Hepatocyte (in vitro differentiated cells): ENCODE data around the gene AUH. TPM values are rescaled to one million over a fixed set of nuclear protein-coding genes. Genes with fewer than 3 reads are reported as not detected.

Source experiments
- DNase-seq: peaks from one replicate; pipeline ENCODE4 v3.0.0-alpha.2; 2016; ENCODE audit warnings: low spot score
- H2AFZ ChIP-seq: fragments of 200-600 bp; sonication (generic); 2 replicates; pipeline ENCODE4 v1.6.0; 2016; ENCODE audit warnings: antibody characterized with exemption, mild to moderate bottlenecking
- H3K27ac ChIP-seq: fragments of 200-600 bp; sonication (generic); 2 replicates; pipeline ENCODE4 v1.5.1; 2016; ENCODE audit warnings: mild to moderate bottlenecking
- H3K27me3 ChIP-seq: fragments of 200-600 bp; sonication (generic); 2 replicates; pipeline ENCODE4 v1.6.1; 2016
- H3K36me3 ChIP-seq: fragments of 200-600 bp; sonication (generic); replicated peaks from 2 replicates; pipeline ENCODE4 v1.5.1; 2016; ENCODE audit warnings: low read depth; ENCODE audit not compliant: insufficient read depth
- H3K4me1 ChIP-seq: fragments of 200-600 bp; sonication (generic); 2 replicates; pipeline ENCODE4 v1.5.1; 2016; ENCODE audit warnings: mild to moderate bottlenecking, moderate library complexity; ENCODE audit not compliant: insufficient read depth
- H3K4me2 ChIP-seq: fragments of 200-600 bp; sonication (generic); 2 replicates; pipeline ENCODE4 v1.6.0; 2016
- H3K4me3 ChIP-seq: fragments of 200-600 bp; sonication (generic); 2 replicates; pipeline ENCODE4 v1.5.1; 2016; ENCODE audit warnings: mild to moderate bottlenecking
- H3K79me2 ChIP-seq: fragments of 200-600 bp; sonication (generic); 2 replicates; pipeline ENCODE4 v1.6.0; 2017; ENCODE audit warnings: mild to moderate bottlenecking
- H3K9me2 ChIP-seq: fragments of 200-600 bp; sonication (generic); replicated peaks from 2 replicates; pipeline ENCODE4 v1.6.0; 2017; ENCODE audit warnings: mild to moderate bottlenecking; ENCODE audit not compliant: insufficient read depth
- H3K9me3 ChIP-seq: fragments of 200-600 bp; sonication (generic); 2 replicates; pipeline ENCODE4 v1.5.1; 2016; ENCODE audit warnings: low read depth, mild to moderate bottlenecking
- H4K20me1 ChIP-seq: fragments of 200-600 bp; sonication (generic); 2 replicates; pipeline ENCODE4 v1.6.0; 2016; ENCODE audit warnings: mild to moderate bottlenecking; ENCODE audit not compliant: insufficient read depth, poor library complexity, severe bottlenecking
- EZH2 ChIP-seq: fragments of 200-600 bp; sonication (generic); IDR thresholded peaks from 2 replicates; pipeline ENCODE4 v1.6.1; 2016; ENCODE audit warnings: antibody characterized with exemption, mild to moderate bottlenecking, borderline replicate concordance
- EZH2phosphoT487 ChIP-seq: fragments of 200-600 bp; sonication (generic); IDR thresholded peaks from one replicate; pipeline ENCODE4 v1.6.1; 2018; ENCODE audit warnings: antibody characterized with exemption, mild to moderate bottlenecking, low read depth, moderate library complexity; ENCODE audit not compliant: unreplicated experiment, severe bottlenecking
- WGBS: methylation state at CpG from one replicate; pipeline ENCODE4 v1.1.6; 2016; ENCODE audit warnings: low lambda C conversion rate; ENCODE audit errors: missing lambda C conversion rate; 5-methylcytosine and 5-hydroxymethylcytosine counted together
- polyA plus RNA-seq: library from polyadenylated mRNA; unstranded; fragments of >200 nt; fragmentation: Nextera tagmentation; extraction: Ambion mirVana; gene quantifications from 2 replicates; pipeline ENCODE4 v1.2.1, GENCODE V29; 2016
- total RNA-seq: library from RNA; depleted of rRNA; stranded (reverse); fragments of >200 nt; gene quantifications from 2 replicates; pipeline ENCODE4 v1.2.3, GENCODE V29; 2014
- TF ChIP-seq, protein P1 (sequence below): fragments of 200-600 bp; sonication (generic); IDR thresholded peaks from 2 replicates; pipeline ENCODE4 v1.5.1; 2016; ENCODE audit warnings: antibody characterized with exemption, mild to moderate bottlenecking; ENCODE audit not compliant: poor library complexity

The AUH gene
- total and polyA plus RNA-seq, 2 experiments from 2014 or later = 19.5 to 25.0 TPM

- Histone ChIP-seq H4K20me1 (no peaks in the 10 kb centered on the region), H3K4me1 (no peaks in the 10 kb centered on the region), H3K27ac (no peak overlapping the region), H3K4me2 (no peak overlapping the region), H3K9me3 (no peaks in the 10 kb centered on the region), H3K27me3 (no peaks in the 10 kb centered on the region), H3K36me3 (no peaks in the 10 kb centered on the region), H3K79me2 (no peaks in the 10 kb centered on the region), H3K9me2 (no peaks in the 10 kb centered on the region), H3K4me3 (no peak overlapping the region), H2AFZ (no peak overlapping the region)
- no peak for DNase-seq
- 82% methylated on average over 2 of the region's 2 CpGs for WGBS
- TF ChIP-seq, protein P1, sequence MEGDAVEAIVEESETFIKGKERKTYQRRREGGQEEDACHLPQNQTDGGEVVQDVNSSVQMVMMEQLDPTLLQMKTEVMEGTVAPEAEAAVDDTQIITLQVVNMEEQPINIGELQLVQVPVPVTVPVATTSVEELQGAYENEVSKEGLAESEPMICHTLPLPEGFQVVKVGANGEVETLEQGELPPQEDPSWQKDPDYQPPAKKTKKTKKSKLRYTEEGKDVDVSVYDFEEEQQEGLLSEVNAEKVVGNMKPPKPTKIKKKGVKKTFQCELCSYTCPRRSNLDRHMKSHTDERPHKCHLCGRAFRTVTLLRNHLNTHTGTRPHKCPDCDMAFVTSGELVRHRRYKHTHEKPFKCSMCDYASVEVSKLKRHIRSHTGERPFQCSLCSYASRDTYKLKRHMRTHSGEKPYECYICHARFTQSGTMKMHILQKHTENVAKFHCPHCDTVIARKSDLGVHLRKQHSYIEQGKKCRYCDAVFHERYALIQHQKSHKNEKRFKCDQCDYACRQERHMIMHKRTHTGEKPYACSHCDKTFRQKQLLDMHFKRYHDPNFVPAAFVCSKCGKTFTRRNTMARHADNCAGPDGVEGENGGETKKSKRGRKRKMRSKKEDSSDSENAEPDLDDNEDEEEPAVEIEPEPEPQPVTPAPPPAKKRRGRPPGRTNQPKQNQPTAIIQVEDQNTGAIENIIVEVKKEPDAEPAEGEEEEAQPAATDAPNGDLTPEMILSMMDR = no peak
Observed at GRCh38 chr9:91298311-91298710, 63.4 kb downstream of the AUH start.

- DNase-seq = no peak
- 86% methylated on average over 1 of the region's 1 CpG for WGBS
- no peaks in the 10 kb centered on the region for H3K4me1 ChIP-seq
- H3K36me3 ChIP-seq = no peaks in the 10 kb centered on the region
- no peak overlapping the region for H2AFZ ChIP-seq
- no peaks in the 10 kb centered on the region for H3K9me2 ChIP-seq
- H3K27ac ChIP-seq = no peak overlapping the region
- no peaks in the 10 kb centered on the region for H3K27me3 ChIP-seq
- no peaks in the 10 kb centered on the region for H3K9me3 ChIP-seq
- no peaks in the 10 kb centered on the region for H4K20me1 ChIP-seq
- H3K4me3 ChIP-seq = no peak overlapping the region
- TF ChIP-seq, protein P1 = no peak
- TF ChIP-seq EZH2phosphoT487 = no peak
- TF ChIP-seq EZH2 = no peak
- H3K4me2 ChIP-seq = no peak overlapping the region
- no peaks in the 10 kb centered on the region for H3K79me2 ChIP-seq
Observed at GRCh38 chr9:91297306-91297705, 64.4 kb downstream of the AUH start.

GRCh38 chr9:91296354-91296753, 65.4 kb downstream of the AUH start:
- TF ChIP-seq, protein P1 = no peak
- TF ChIP-seq EZH2 (no peak), EZH2phosphoT487 (no peak)
- H3K9me2 ChIP-seq = no peaks in the 10 kb centered on the region
- no peaks in the 10 kb centered on the region for H4K20me1 ChIP-seq
- H3K9me3 ChIP-seq = no peaks in the 10 kb centered on the region
- H3K4me3 ChIP-seq = no peak overlapping the region
- no peak for DNase-seq
- no peaks in the 10 kb centered on the region for H3K36me3 ChIP-seq
- H3K27me3 ChIP-seq = no peaks in the 10 kb centered on the region
- no peaks in the 10 kb centered on the region for H3K79me2 ChIP-seq
- H3K4me2 ChIP-seq = no peak overlapping the region
- no peak overlapping the region for H3K27ac ChIP-seq
- H2AFZ ChIP-seq = no peak overlapping the region
- no peaks in the 10 kb centered on the region for H3K4me1 ChIP-seq

- Histone ChIP-seq H3K4me2 (no peak overlapping the region), H3K9me3 (no peaks in the 10 kb centered on the region), H3K27me3 (no peaks in the 10 kb centered on the region), H3K79me2 (no peaks in the 10 kb centered on the region), H3K27ac (no peak overlapping the region), H3K9me2 (no peaks in the 10 kb centered on the region), H2AFZ (no peak overlapping the region), H4K20me1 (no peaks in the 10 kb centered on the region), H3K36me3 (peaks cover 3% of the 10 kb centered on the region), H3K4me1 (no peaks in the 10 kb centered on the region), H3K4me3 (no peak overlapping the region)
- DNase-seq = no peak
- no peak for TF ChIP-seq EZH2
- TF ChIP-seq, protein P1 = no peak
- no peak for TF ChIP-seq EZH2phosphoT487
- 89% methylated on average over 2 of the region's 2 CpGs for WGBS
Observed at GRCh38 chr9:91295357-91295756, 66.4 kb downstream of the AUH start.
